GM06990 (cell line): ENCODE data around the gene FFAR1.

Experiments used
- DNase-seq: peaks from one replicate; pipeline ENCODE4 v3.0.0-alpha.2; 2011; ENCODE audit not compliant: insufficient read length; ENCODE audit errors: extremely low read depth
- H3K27me3 ChIP-seq: replicated peaks from 2 replicates; pipeline ENCODE4 v1.6.0; 2011; ENCODE audit warnings: low read length; ENCODE audit not compliant: control insufficient read depth, insufficient read depth
- H3K36me3 ChIP-seq: 2 replicates; pipeline ENCODE4 v1.5.1; 2011; ENCODE audit warnings: low read length; ENCODE audit not compliant: control insufficient read depth, insufficient read depth
- H3K4me3 ChIP-seq: replicated peaks from 2 replicates; pipeline ENCODE4 v1.5.1; 2011; ENCODE audit warnings: low read depth, mild to moderate bottlenecking, control low read depth, low read length
- CTCF ChIP-seq: IDR thresholded peaks from 2 replicates; pipeline ENCODE4 v1.5.1; 2011; ENCODE audit warnings: low read length, control low read depth, mild to moderate bottlenecking, inconsistent platforms; ENCODE audit not compliant: insufficient read depth, poor library complexity, severe bottlenecking

The FFAR1 gene, protein sequence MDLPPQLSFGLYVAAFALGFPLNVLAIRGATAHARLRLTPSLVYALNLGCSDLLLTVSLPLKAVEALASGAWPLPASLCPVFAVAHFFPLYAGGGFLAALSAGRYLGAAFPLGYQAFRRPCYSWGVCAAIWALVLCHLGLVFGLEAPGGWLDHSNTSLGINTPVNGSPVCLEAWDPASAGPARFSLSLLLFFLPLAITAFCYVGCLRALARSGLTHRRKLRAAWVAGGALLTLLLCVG (N-terminal part only)

DNA sequence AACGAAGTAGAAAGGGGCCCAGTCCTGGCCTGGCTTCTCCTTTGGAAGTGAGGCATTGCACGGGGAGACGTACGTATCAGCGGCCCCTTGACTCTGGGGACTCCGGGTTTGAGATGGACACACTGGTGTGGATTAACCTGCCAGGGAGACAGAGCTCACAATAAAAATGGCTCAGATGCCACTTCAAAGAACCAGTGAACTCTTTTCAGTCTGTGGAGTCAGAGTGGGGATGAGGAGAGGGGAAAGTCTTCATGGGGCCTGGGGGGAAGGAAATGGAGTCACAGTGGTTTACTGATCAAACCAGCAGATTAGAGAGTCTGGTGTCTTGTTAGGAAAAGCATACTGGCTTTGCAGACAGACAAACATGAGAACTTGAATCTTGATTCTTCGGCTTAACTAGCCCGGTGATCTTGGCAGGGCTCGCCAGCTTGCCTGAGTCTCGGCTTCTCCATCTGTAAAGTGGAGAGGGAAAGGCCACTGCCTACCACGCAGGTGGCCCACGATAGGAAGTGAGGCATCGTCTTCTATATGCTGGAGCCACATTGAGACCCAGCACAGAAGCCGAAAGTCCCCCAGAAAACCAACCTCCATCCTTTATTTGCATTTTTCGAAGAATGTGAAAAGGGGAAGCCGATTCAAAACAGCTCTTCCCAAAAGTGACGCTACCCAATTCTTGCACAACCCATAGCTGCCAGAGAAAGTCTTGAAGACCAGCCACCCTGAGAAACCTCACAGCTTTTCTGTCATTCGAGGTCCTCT is at the start of gene FFAR1:
Gene FFAR1 (plus strand): TSS at position 732 of the 759 bp plus-strand sequence. CDS start 3,650 bp downstream, outside the sequence.
- no peak for TF ChIP-seq CTCF
- Histone ChIP-seq H3K27me3 (no peaks in the 10 kb centered on the region), H3K4me3 (no peak within 1 kb of the TSS), H3K36me3 (peaks cover 20% of the 10 kb centered on the region)
- DNase-seq: peak; percentile 79

- H3K36me3 ChIP-seq: no peaks in the 10 kb centered on the region
- no peak for DNase-seq
- H3K27me3 ChIP-seq: no peaks in the 10 kb centered on the region
These were observed 49.8 kb upstream of the FFAR1 start for GRCh38 chr19:35297922-35298321.

GRCh38 chr19:35298561-35298972 is 49.1 kb upstream of the FFAR1 start:
- Histone ChIP-seq H3K27me3 (no peaks in the 10 kb centered on the region), H3K4me3 (no peak overlapping the region), H3K36me3 (no peaks in the 10 kb centered on the region)
- DNase-seq: no peak
- TF ChIP-seq CTCF: no peak

More at GRCh38 chr19:35297922-35298321, 49.8 kb upstream of the FFAR1 start:
- no peak for TF ChIP-seq CTCF
- H3K4me3 ChIP-seq: no peak overlapping the region

- no peak for TF ChIP-seq CTCF
- H3K36me3 ChIP-seq: no peaks in the 10 kb centered on the region
- no peaks in the 10 kb centered on the region for H3K27me3 ChIP-seq
- H3K4me3 ChIP-seq: no peak overlapping the region
- DNase-seq: no peak
These were observed 48.0 kb upstream of the FFAR1 start for GRCh38 chr19:35299523-35300338.

GRCh38 chr19:35300339-35300649 is 47.4 kb upstream of the FFAR1 start:
- no peak for DNase-seq

More at GRCh38 chr19:35300339-35300649, 47.4 kb upstream of the FFAR1 start:
- no peak overlapping the region for H3K4me3 ChIP-seq
- no peaks in the 10 kb centered on the region for H3K27me3 ChIP-seq
- TF ChIP-seq CTCF: no peak
- no peaks in the 10 kb centered on the region for H3K36me3 ChIP-seq
